HG02759 (cell line): ENCODE data around the gene ZNF22.
A peak's percentile ranks its signal among the peaks of the same experiment; 100 is the strongest.
"Not testable (repeated sequence)": the region's sequence is repeated elsewhere in the genome, so short reads cannot be mapped to it uniquely, and the experiment has no call there.

Experiments used
- ATAC-seq: cut with Tn5 transposase; IDR thresholded peaks from one replicate; pipeline ENCODE4 v1.9.1; 2021; ENCODE audit warnings: mild to moderate bottlenecking, moderate library complexity; ENCODE audit not compliant: unreplicated experiment

ZNF22 gene

GRCh38 chr10:45004661-45005060 is 3.9 kb downstream of the ZNF22 start:
- ATAC-seq = no peak

- ATAC-seq = no peak
Measured at GRCh38 chr10:45005284-45005683, 4.6 kb downstream of the ZNF22 start.

GRCh38 chr10:45006276-45007030 is 5.7 kb downstream of the ZNF22 start:
- ATAC-seq = no peak

- peak; percentile 81 for ATAC-seq
Measured at GRCh38 chr10:45008524-45009161, 7.9 kb downstream of the ZNF22 start.

- ATAC-seq = not testable (repeated sequence)
Measured at GRCh38 chr10:45014557-45014956, 13.8 kb downstream of the ZNF22 start.

GRCh38 chr10:45015590-45015989 is 14.9 kb downstream of the ZNF22 start:
- ATAC-seq = no peak

GRCh38 chr10:45023426-45023825 is 22.7 kb downstream of the ZNF22 start:
- ATAC-seq = no peak

GRCh38 chr10:45034301-45034700 is 33.6 kb downstream of the ZNF22 start:
- no peak for ATAC-seq

- ATAC-seq = no peak
Measured at GRCh38 chr10:45035673-45036072, 35.0 kb downstream of the ZNF22 start.

- ATAC-seq = no peak
Measured at GRCh38 chr10:45040921-45041542, 40.3 kb downstream of the ZNF22 start.

GRCh38 chr10:45044290-45044689 is 43.6 kb downstream of the ZNF22 start:
- ATAC-seq = no peak

GRCh38 chr10:45050551-45051235 is 50.0 kb downstream of the ZNF22 start:
- ATAC-seq = no peak

GRCh38 chr10:45052700-45053099 is 52.0 kb downstream of the ZNF22 start:
- ATAC-seq = no peak

- no peak for ATAC-seq
Measured at GRCh38 chr10:45053569-45054100, 52.9 kb downstream of the ZNF22 start.
